Right atrium auricular region (tissue), 2 donors: ENCODE data around the gene CLECL1. TPM values are rescaled to one million over a fixed set of nuclear protein-coding genes. Genes with fewer than 3 reads are reported as not detected.

ENCODE experiments used
- DNase-seq: peaks from one replicate; pipeline ENCODE4 v3.0.0-alpha.2; 2019; ENCODE audit warnings: low spot score
- H3K27ac ChIP-seq, 2 donors: fragments of 200-600 bp; sonication (generic); 1 replicate in 1 of 2; 2 replicates in 1 of 2; pipeline ENCODE4 v1.5.1; 2016 to 2019
- H3K27me3 ChIP-seq, 2 donors: fragments of 200-600 bp; sonication (generic); one replicate each; pipeline versions ENCODE4 v1.5.1 to v1.6.0; 2017 to 2019
- H3K36me3 ChIP-seq: fragments of 200-600 bp; sonication (generic); one replicate; pipeline ENCODE4 v1.5.1; 2016
- H3K4me1 ChIP-seq, 2 donors: fragments of 200-600 bp; sonication (generic); one replicate each; pipeline versions ENCODE4 v1.5.1 to v1.6.0; 2017 to 2019
- H3K4me3 ChIP-seq, 2 donors: fragments of 200-600 bp; sonication (generic); 1 replicate in 1 of 2; 2 replicates in 1 of 2; pipeline ENCODE4 v1.5.1; 2017 to 2019; ENCODE audit warnings: mild to moderate bottlenecking in 1 of 2, moderate library complexity in 1 of 2
- H3K9me3 ChIP-seq, 2 donors: fragments of 200-600 bp; sonication (generic); one replicate each; pipeline ENCODE4 v1.5.1; 2019
- CTCF ChIP-seq, 2 donors: fragments of 200-600 bp; sonication (generic); IDR thresholded peaks; one replicate each; pipeline ENCODE4 v1.5.1; 2019; ENCODE audit warnings: antibody characterized with exemption in 2 of 2
- total RNA-seq, 2 donors: library from RNA; depleted of rRNA; stranded (reverse); fragments of >200 nt; gene quantifications; one replicate each; pipeline ENCODE4 v1.1.0, GENCODE V29; 2016

CLECL1 gene
- total RNA-seq, 2 donors from 2014 or later, result not detected

- TF ChIP-seq CTCF (IDR thresholded peaks at IDR 0.05), result no peak
- Histone ChIP-seq H3K36me3 (no peaks in the 10 kb centered on the region), H3K27ac (no peak overlapping the region), H3K4me1 (no peaks in the 10 kb centered on the region), H3K9me3 (no peaks in the 10 kb centered on the region), H3K4me3 (no peak overlapping the region), H3K27me3 (no peaks in the 10 kb centered on the region)
- no peak for DNase-seq
These were observed 1.5 kb downstream of the CLECL1 start for GRCh38 chr12:9731393-9731792.

GRCh38 chr12:9730591-9730990 lies 2.3 kb downstream of the CLECL1 start:
- H3K4me3 ChIP-seq, result no peak overlapping the region
- H3K27me3 ChIP-seq, result no peaks in the 10 kb centered on the region
- H3K36me3 ChIP-seq, result no peaks in the 10 kb centered on the region
- no peaks in the 10 kb centered on the region for H3K4me1 ChIP-seq
- H3K9me3 ChIP-seq, result no peaks in the 10 kb centered on the region
- no peak for TF ChIP-seq CTCF (IDR thresholded peaks at IDR 0.05)
- no peak for DNase-seq
- no peak overlapping the region for H3K27ac ChIP-seq

GRCh38 chr12:9730011-9730410 lies 2.9 kb downstream of the CLECL1 start:
- H3K9me3 ChIP-seq, result no peaks in the 10 kb centered on the region
- no peaks in the 10 kb centered on the region for H3K27me3 ChIP-seq
- TF ChIP-seq CTCF (IDR thresholded peaks at IDR 0.05), result no peak
- H3K27ac ChIP-seq, result no peak overlapping the region
- H3K4me1 ChIP-seq, result no peaks in the 10 kb centered on the region
- DNase-seq, result no peak
- H3K36me3 ChIP-seq, result no peaks in the 10 kb centered on the region
- H3K4me3 ChIP-seq, result no peak overlapping the region

- H3K27ac ChIP-seq, result no peak overlapping the region
- no peaks in the 10 kb centered on the region for H3K4me1 ChIP-seq
- H3K27me3 ChIP-seq, result no peaks in the 10 kb centered on the region
- TF ChIP-seq CTCF (IDR thresholded peaks at IDR 0.05), result no peak
- no peak overlapping the region for H3K4me3 ChIP-seq
- H3K36me3 ChIP-seq, result no peaks in the 10 kb centered on the region
- DNase-seq, result no peak
- H3K9me3 ChIP-seq, result no peaks in the 10 kb centered on the region
These were observed 3.8 kb downstream of the CLECL1 start for GRCh38 chr12:9729082-9729481.

- no peaks in the 10 kb centered on the region for H3K36me3 ChIP-seq
- H3K27me3 ChIP-seq, result no peaks in the 10 kb centered on the region
- TF ChIP-seq CTCF (IDR thresholded peaks at IDR 0.05), result no peak
- no peaks in the 10 kb centered on the region for H3K4me1 ChIP-seq
- H3K27ac ChIP-seq, result no peak overlapping the region
- no peak overlapping the region for H3K4me3 ChIP-seq
- no peaks in the 10 kb centered on the region for H3K9me3 ChIP-seq
- no peak for DNase-seq
These were observed 5.1 kb downstream of the CLECL1 start for GRCh38 chr12:9727813-9728212.

- H3K4me1 ChIP-seq, result no peaks in the 10 kb centered on the region
- H3K36me3 ChIP-seq, result no peaks in the 10 kb centered on the region
- TF ChIP-seq CTCF (IDR thresholded peaks at IDR 0.05), result no peak
- H3K9me3 ChIP-seq, result no peaks in the 10 kb centered on the region
- H3K27me3 ChIP-seq, result no peaks in the 10 kb centered on the region
- DNase-seq, result no peak
- no peak overlapping the region for H3K4me3 ChIP-seq
- H3K27ac ChIP-seq, result no peak overlapping the region
These were observed 7.6 kb downstream of the CLECL1 start for GRCh38 chr12:9725213-9725870.
